A549 (cell line): Measurements from ENCODE around the gene MBL2. TPM values are rescaled to one million over a fixed set of nuclear protein-coding genes. Genes with fewer than 3 reads are reported as not detected.

Experiments
- ATAC-seq, 2 experiments: fragments of 200-7000 bp in 1 of 2; fragments of >200 bp in 1 of 2; cut with Nextera tagmentation in 1 of 2; cut with Tn5 transposase in 1 of 2; 3 replicates each; pipeline versions ENCODE4 v1.8.0 to v1.9.1; 2018 to 2020; ENCODE audit warnings: mild to moderate bottlenecking in 1 of 2, moderate library complexity in 1 of 2
- CTCF ChIA-PET: fragments of 300-600 bp; sonication (Branson Sonifier 250); formaldehyde crosslinking; extraction: SDS; loops from one replicate; lab custom pipeline; 2021; ENCODE audit warnings: antibody characterized with exemption, inconsistent platforms; lab: Yijun Ruan, JAX
- POLR2A ChIA-PET: fragments of 350-600 bp; formaldehyde crosslinking; extraction: SDS; loops from one replicate; lab custom pipeline; 2021; ENCODE audit warnings: antibody characterized with exemption, inconsistent platforms; lab: Yijun Ruan, JAX
- DNase-seq, 2 experiments: peaks; one replicate each; pipeline versions ENCODE4 v3.0.0 to v3.0.0-alpha.2; 2011 to 2016; ENCODE audit warnings: low read depth in 1 of 2, low spot score in 1 of 2
- FAIRE-seq: peaks from 2 replicates; lab custom pipeline; 2011; peaks lifted over from hg19 to GRCh38; lab: Jason Lieb, UNC
- H3K27ac ChIP-seq, 2 experiments: fragments of >200 bp; sonication (Bioruptor Twin); formaldehyde crosslinking; 3 replicates each; pipeline ENCODE4 v1.5.1; 2016 to 2017
- H3K4me1 ChIP-seq: fragments of >200 bp; sonication (Bioruptor Twin); formaldehyde crosslinking; 3 replicates; pipeline ENCODE4 v1.6.1; 2016
- H3K4me2 ChIP-seq: fragments of >200 bp; sonication (Bioruptor Twin); formaldehyde crosslinking; 3 replicates; pipeline ENCODE4 v1.6.1; 2016
- H3K4me3 ChIP-seq: fragments of >200 bp; sonication (Bioruptor Twin); formaldehyde crosslinking; 3 replicates; pipeline ENCODE4 v1.5.1; 2016
- H3K9me3 ChIP-seq: fragments of >200 bp; sonication (Bioruptor Twin); formaldehyde crosslinking; 3 replicates; pipeline ENCODE4 v1.6.1; 2016
- CEBPB ChIP-seq, 2 experiments: fragments of >200 bp in 1 of 2; sonication (Bioruptor Twin) in 1 of 2; formaldehyde crosslinking in 1 of 2; IDR thresholded peaks; 2 replicates each; pipeline ENCODE4 v1.6.1; 2012 to 2016
- EHMT2 ChIP-seq: fragments of 200-600 bp; sonication (generic); IDR thresholded peaks from 2 replicates; pipeline ENCODE4 v1.6.1; 2016; ENCODE audit warnings: antibody characterized with exemption, low read depth, mild to moderate bottlenecking, moderate library complexity
- HES2 ChIP-seq: fragments of >200 bp; sonication (Bioruptor Twin); formaldehyde crosslinking; IDR thresholded peaks from 2 replicates; pipeline ENCODE4 v1.6.1; 2016
- HEYL ChIP-seq: fragments of 250-450 bp; sonication (Bioruptor Pico); IDR thresholded peaks from 2 replicates; pipeline ENCODE4 v1.8.0; 2021; ENCODE audit warnings: mild to moderate bottlenecking, moderate library complexity
- KDM5A ChIP-seq: fragments of 200-600 bp; sonication (generic); IDR thresholded peaks from 2 replicates; pipeline ENCODE4 v1.6.1; 2016; ENCODE audit warnings: antibody characterized with exemption, mild to moderate bottlenecking
- NPAS2 ChIP-seq: fragments of 250-450 bp; sonication (Bioruptor Pico); IDR thresholded peaks from 2 replicates; pipeline ENCODE4 v1.8.0; 2022; ENCODE audit warnings: mild to moderate bottlenecking, moderate library complexity, borderline replicate concordance
- PBX3 ChIP-seq: IDR thresholded peaks from 2 replicates; pipeline ENCODE4 v1.6.1; 2012
- POLR2A ChIP-seq: IDR thresholded peaks from 2 replicates; pipeline ENCODE4 v1.6.1; 2012; ENCODE audit warnings: mild to moderate bottlenecking, low read length
- RAD21 ChIP-seq, 2 experiments: fragments of >200 bp in 1 of 2; sonication (Bioruptor Twin) in 1 of 2; formaldehyde crosslinking in 1 of 2; IDR thresholded peaks in 1 of 2; conservative IDR thresholded peaks in 1 of 2; 2 replicates in 1 of 2; 3 replicates in 1 of 2; pipeline ENCODE4 v1.6.1; 2012 to 2018; ENCODE audit warnings: inconsistent platforms in 1 of 2
- RNF2 ChIP-seq: fragments of 200-600 bp; sonication (generic); IDR thresholded peaks from 2 replicates; pipeline ENCODE4 v1.6.1; 2016; ENCODE audit warnings: low read depth, mild to moderate bottlenecking, antibody characterized with exemption, moderate library complexity, borderline replicate concordance
- TFCP2L1 ChIP-seq: fragments of 250-450 bp; sonication (Bioruptor Pico); IDR thresholded peaks from 2 replicates; pipeline ENCODE4 v1.5.0; 2021; ENCODE audit warnings: mild to moderate bottlenecking
- TP53 ChIP-seq: fragments of 250-450 bp; sonication (Bioruptor Pico); IDR thresholded peaks from 2 replicates; pipeline ENCODE4 v1.5.0; 2021; ENCODE audit warnings: mild to moderate bottlenecking, moderate library complexity
- USF2 ChIP-seq: fragments of 450-650 bp; IDR thresholded peaks from 2 replicates; pipeline ENCODE4 v1.6.1; 2014; ENCODE audit warnings: antibody characterized with exemption
- ZFP36 ChIP-seq: fragments of 450-650 bp; IDR thresholded peaks from 2 replicates; pipeline ENCODE4 v1.6.1; 2014; ENCODE audit warnings: borderline replicate concordance; ENCODE audit not compliant: partially characterized antibody
- ZSCAN20 ChIP-seq: fragments of 250-450 bp; sonication (Bioruptor Pico); IDR thresholded peaks from 2 replicates; pipeline ENCODE4 v1.8.0; 2022; ENCODE audit warnings: mild to moderate bottlenecking, moderate library complexity
- WGBS: methylation state at CpG from one replicate; pipeline ENCODE4 v1.1.6; 2017; ENCODE audit errors: missing lambda C conversion rate; 5-methylcytosine and 5-hydroxymethylcytosine counted together
- polyA plus RNA-seq, 4 experiments: library from polyadenylated mRNA; depleted of rRNA in 3 of 4; stranded (reverse); fragments of >200 nt; fragmentation: RNase III in 1 of 4; extraction: RNeasy Plus Mini Kit Qiagen cat#74134 plus additional on column Dnase treatment in 1 of 4; gene quantifications; 2 replicates in 3 of 4; 3 replicates in 1 of 4; pipeline ENCODE4 v1.2.3, GENCODE V29; 2011 to 2017
- TF ChIP-seq, protein P1 (sequence below): fragments of 250-450 bp; sonication (Bioruptor Pico); IDR thresholded peaks from 2 replicates; pipeline ENCODE4 v1.5.0; 2020; ENCODE audit warnings: low read depth, mild to moderate bottlenecking, moderate library complexity
- TF ChIP-seq, protein P2 (sequence below): fragments of 200-600 bp; sonication (generic); IDR thresholded peaks from 2 replicates; pipeline ENCODE4 v1.6.1; 2016; ENCODE audit warnings: antibody characterized with exemption, mild to moderate bottlenecking, moderate library complexity

The MBL2 gene
- polyA plus RNA-seq, 2 of the 4 experiments (the other 2 are of a cell fraction) = not detected

- DNase-seq (no peak), ATAC-seq (no peak), FAIRE-seq (no peak)
- Histone ChIP-seq H3K4me1 (no peaks in the 10 kb centered on the region), H3K27ac (no peak overlapping the region), H3K4me3 (no peak overlapping the region), H3K9me3 (no peaks in the 10 kb centered on the region), H3K4me2 (no peak overlapping the region)
- ChIA-PET CTCF (interaction anchor here (4.5 kb wide), 1 partner anchor 16 kb away, joined by 15 read pairs; no protein-coding TSS in a partner anchor), POLR2A (no interaction called here)
- 25% methylated on average over 4 of the region's 4 CpGs for WGBS
- TF ChIP-seq TP53 = no peak
- no peak for TF ChIP-seq HEYL (CRISPR knock-in tag)
- TF ChIP-seq TFCP2L1 (CRISPR knock-in tag) = no peak
- TF ChIP-seq, protein P1, sequence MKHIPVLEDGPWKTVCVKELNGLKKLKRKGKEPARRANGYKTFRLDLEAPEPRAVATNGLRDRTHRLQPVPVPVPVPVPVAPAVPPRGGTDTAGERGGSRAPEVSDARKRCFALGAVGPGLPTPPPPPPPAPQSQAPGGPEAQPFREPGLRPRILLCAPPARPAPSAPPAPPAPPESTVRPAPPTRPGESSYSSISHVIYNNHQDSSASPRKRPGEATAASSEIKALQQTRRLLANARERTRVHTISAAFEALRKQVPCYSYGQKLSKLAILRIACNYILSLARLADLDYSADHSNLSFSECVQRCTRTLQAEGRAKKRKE (CRISPR knock-in tag) = no peak
- TF ChIP-seq USF2 = no peak
- TF ChIP-seq ZFP36 = no peak
- no peak for TF ChIP-seq KDM5A
- TF ChIP-seq RNF2 = no peak
- TF ChIP-seq PBX3 = no peak
These were observed 15.6 kb downstream of the MBL2 start for GRCh38 chr10:52756966-52757365.

GRCh38 chr10:52756295-52756694 is 16.3 kb downstream of the MBL2 start:
- no peak overlapping the region for H3K27ac ChIP-seq
- POLR2A ChIA-PET = no interaction called here
- 68% methylated on average over 4 of the region's 4 CpGs for WGBS
- FAIRE-seq (no peak), ATAC-seq (no peak), DNase-seq (no peak)
- no peaks in the 10 kb centered on the region for H3K4me1 ChIP-seq
- H3K4me3 ChIP-seq = no peak overlapping the region
- H3K9me3 ChIP-seq = no peaks in the 10 kb centered on the region
- H3K4me2 ChIP-seq = no peak overlapping the region
- CTCF ChIA-PET = interaction anchor here (4.5 kb wide), 1 partner anchor 15 kb away, joined by 15 read pairs; no protein-coding TSS in a partner anchor
- no peak for TF ChIP-seq POLR2A
- TF ChIP-seq, protein P1 (CRISPR knock-in tag) = no peak
- TF ChIP-seq ZSCAN20 (CRISPR knock-in tag) = no peak
- no peak for TF ChIP-seq RAD21 (conservative IDR thresholded peaks at IDR 0.05 in 1 of 2, IDR thresholded peaks at IDR 0.05 in 1 of 2)
- TF ChIP-seq HES2 = no peak
- no peak for TF ChIP-seq KDM5A
- no peak for TF ChIP-seq NPAS2 (CRISPR knock-in tag)
- TF ChIP-seq EHMT2 = no peak
- no peak for TF ChIP-seq RNF2
- TF ChIP-seq CEBPB (IDR thresholded peaks at IDR 0.05) = no peak

DNA sequence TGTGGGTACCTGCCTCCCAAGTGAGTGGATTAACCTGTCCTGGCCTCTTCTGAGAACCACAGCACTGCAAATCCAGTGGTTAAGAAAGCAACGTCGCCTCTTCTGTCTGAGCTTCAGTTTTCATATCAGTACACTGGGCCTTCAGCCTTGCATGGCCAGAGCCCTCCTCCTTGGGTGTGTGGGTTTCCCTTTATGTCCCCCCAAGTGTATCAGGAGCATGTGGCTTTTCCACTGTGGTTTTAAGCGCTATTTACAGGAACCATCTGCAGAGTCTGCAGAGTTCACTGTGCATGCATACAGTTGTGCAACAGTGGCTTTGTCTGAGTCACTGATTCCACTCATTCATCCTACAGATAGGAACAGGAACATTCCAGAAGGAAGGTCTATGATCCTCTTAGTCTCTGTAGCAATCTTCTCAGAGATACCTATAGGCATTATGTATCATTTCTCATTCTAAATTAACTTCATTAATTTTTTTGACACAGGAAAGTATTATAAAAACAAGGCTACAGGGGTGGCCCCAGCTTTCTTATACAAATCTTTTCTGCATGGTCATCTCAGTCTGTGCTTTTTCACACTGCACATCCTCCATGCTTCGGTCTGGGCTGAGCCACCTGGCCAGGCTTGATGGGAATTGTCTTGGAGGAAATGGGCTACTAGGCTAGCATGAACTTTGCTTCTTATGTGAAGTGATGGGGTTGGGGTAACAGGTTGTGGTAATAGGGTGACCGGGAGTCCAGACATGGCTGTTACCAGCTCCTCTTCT is 17.1 kb downstream of the MBL2 start:
- FAIRE-seq = no peak
- TF ChIP-seq, protein P2, sequence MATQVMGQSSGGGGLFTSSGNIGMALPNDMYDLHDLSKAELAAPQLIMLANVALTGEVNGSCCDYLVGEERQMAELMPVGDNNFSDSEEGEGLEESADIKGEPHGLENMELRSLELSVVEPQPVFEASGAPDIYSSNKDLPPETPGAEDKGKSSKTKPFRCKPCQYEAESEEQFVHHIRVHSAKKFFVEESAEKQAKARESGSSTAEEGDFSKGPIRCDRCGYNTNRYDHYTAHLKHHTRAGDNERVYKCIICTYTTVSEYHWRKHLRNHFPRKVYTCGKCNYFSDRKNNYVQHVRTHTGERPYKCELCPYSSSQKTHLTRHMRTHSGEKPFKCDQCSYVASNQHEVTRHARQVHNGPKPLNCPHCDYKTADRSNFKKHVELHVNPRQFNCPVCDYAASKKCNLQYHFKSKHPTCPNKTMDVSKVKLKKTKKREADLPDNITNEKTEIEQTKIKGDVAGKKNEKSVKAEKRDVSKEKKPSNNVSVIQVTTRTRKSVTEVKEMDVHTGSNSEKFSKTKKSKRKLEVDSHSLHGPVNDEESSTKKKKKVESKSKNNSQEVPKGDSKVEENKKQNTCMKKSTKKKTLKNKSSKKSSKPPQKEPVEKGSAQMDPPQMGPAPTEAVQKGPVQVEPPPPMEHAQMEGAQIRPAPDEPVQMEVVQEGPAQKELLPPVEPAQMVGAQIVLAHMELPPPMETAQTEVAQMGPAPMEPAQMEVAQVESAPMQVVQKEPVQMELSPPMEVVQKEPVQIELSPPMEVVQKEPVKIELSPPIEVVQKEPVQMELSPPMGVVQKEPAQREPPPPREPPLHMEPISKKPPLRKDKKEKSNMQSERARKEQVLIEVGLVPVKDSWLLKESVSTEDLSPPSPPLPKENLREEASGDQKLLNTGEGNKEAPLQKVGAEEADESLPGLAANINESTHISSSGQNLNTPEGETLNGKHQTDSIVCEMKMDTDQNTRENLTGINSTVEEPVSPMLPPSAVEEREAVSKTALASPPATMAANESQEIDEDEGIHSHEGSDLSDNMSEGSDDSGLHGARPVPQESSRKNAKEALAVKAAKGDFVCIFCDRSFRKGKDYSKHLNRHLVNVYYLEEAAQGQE = no peak
- 0 out of 4 replicates have a peak, but pooled peaks of 1 of the 2 experiments have one; percentile 12 for TF ChIP-seq CEBPB (IDR thresholded peaks at IDR 0.05)
- no peak for DNase-seq
- Histone ChIP-seq H3K4me2 (no peak overlapping the region), H3K27ac (no peak overlapping the region), H3K9me3 (no peaks in the 10 kb centered on the region), H3K4me1 (no peaks in the 10 kb centered on the region), H3K4me3 (no peak overlapping the region)
- ChIA-PET POLR2A (no interaction called here), CTCF (interaction anchor here (4.5 kb wide), 1 partner anchor 14 kb away, joined by 15 read pairs; no protein-coding TSS in a partner anchor)
- 51% methylated on average over 5 of the region's 5 CpGs for WGBS
- peak in 1 of 2 experiments; percentile 56; a peak in 1 of 6 replicates for ATAC-seq
